HG02610 (cell line): ENCODE data around the gene HELZ2.

Source experiments
- ATAC-seq: cut with Tn5 transposase; IDR thresholded peaks from one replicate; pipeline ENCODE4 v1.9.1; 2021; ENCODE audit warnings: mild to moderate bottlenecking, moderate library complexity; ENCODE audit not compliant: unreplicated experiment

The HELZ2 gene

DNA sequence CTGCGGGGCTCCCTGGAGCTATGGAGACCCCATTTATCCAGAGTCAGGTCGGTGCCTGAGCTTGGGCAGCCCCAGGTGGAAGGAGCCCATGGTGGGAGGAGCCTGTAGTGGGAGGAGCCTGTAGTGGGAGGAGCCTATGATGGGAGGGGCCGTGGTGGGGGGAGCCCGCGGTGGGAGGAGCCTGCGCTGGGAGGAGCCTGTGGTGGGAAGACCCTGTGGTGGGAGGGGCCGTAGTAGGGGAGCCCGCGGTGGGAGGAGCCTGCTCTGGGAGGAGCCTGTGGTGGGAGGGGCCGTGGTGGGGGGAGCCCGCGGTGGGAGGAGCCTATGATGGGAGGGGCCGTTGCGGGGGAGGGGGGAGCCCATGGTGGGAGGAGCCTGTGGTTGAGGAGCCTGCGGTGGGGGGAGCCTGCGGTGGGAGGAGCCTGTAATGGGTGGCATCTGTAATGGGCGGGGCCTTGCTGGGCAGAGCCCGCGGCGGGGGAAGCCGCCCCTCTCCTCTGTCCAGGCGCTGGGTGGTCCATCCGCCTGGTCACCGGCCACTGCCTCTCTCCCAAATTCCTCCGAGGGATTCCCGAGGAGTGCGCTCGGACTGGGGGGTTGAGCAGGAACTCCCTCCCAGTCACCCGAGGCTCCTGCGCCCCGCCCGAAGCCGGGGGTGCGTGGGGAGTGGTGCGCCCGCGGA is 20.6 kb downstream of the HELZ2 start:
- ATAC-seq: no peak

GRCh38 chr20:63552481-63553249 is 21.4 kb downstream of the HELZ2 start:
- ATAC-seq: no peak

DNA sequence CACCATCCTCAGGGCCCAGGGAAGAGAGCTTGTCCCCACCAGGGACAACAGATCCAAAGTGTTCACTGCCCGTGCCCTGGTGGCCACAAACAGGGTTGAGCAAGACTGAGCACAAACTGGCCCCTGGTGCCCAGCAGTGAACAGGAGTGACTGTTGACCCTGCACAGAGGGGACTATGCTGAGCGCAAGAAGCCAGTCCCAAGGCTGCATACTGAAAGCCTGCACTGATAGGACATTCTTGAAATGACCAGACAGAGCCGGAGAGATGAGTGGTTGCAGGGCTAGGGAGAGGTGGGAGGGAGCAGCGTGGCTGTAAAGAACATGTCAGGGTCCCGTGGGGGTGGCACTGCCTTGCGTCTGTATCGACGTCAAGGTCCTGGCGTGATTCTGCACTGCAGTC is 23.0 kb downstream of the HELZ2 start:
- no peak for ATAC-seq

GRCh38 chr20:63549679-63550282 is 24.3 kb downstream of the HELZ2 start:
- ATAC-seq: no peak

DNA sequence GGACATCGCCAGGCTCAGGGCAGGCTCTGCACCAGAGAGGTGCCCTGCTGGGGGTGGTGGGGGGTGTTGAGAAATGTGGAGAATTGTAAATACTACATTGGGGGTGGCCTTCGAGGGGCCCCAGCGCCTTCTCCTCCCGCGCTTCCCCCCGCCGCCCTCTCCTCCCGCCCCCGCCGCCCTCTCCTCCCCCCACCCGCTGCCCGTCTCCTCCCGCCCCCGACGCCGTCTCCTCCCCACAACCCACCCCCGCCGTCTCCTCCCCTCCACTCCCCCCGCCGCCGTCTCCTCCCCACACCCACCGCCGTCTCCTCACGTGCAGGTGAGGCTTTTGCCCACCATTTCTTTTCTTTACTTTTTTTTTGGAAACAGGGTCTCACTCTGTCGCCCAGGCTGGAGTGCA is 25.0 kb downstream of the HELZ2 start:
- no peak for ATAC-seq

DNA sequence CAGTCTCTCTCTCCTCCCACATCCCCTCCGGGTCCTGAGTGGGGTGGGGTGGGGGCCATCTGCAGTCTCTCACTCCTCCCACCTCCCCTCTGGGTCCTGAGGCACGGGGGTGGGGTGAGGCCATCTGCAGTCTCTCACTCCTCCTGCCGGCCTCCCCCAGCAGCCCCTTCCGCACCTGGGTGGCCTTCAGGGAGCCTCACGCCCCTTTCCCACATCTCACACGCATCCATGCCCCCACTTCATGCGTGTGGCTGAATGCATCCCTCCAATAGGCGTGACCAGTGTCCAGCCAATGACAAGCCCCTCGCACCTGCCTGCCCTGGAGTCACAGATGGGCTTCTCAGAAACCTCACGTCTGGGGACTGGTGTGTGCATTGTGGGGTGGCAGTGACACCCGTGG is 25.5 kb downstream of the HELZ2 start:
- no peak for ATAC-seq

- no peak for ATAC-seq
These were observed 26.1 kb downstream of the HELZ2 start, which contains the start of gene SRMS for GRCh38 chr20:63547725-63548480. SRMS (minus strand) TSS chr20:63547749; CDS start chr20:63547463, 286 bp downstream.

GRCh38 chr20:63546956-63547724 is 26.9 kb downstream of the HELZ2 start:
- ATAC-seq: no peak

GRCh38 chr20:63546256-63546955 is 27.6 kb downstream of the HELZ2 start:
- ATAC-seq: no peak

- no peak for ATAC-seq
These were observed 28.2 kb downstream of the HELZ2 start for GRCh38 chr20:63545814-63546213.

DNA sequence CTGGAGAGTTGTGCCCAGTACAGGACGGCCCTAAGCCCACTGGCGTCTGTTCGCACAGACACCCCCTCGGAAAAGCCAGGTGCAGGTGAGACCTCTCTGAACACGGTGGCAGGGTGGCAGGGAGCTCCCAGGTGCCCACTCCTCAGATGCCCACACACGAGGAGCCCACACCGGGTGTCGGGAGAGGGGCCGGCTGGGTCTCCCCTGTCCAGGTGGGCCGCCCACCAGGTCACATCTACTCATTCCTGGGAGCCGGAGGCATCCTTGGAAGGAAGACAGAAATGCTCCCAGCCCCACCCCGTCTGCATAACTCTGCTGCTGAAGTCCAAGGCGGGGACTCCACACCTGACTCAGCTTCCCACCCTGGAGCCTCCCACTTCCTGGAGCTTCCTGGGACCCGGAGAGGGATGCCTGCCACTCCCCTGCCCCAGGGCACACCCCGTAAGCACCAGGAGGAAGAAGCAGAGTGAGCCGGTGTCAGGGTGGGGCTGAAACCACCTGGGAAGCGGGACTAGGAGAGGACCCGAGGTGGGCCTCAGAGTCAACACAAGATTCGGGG is 29.0 kb downstream of the HELZ2 start:
- ATAC-seq: no peak

DNA sequence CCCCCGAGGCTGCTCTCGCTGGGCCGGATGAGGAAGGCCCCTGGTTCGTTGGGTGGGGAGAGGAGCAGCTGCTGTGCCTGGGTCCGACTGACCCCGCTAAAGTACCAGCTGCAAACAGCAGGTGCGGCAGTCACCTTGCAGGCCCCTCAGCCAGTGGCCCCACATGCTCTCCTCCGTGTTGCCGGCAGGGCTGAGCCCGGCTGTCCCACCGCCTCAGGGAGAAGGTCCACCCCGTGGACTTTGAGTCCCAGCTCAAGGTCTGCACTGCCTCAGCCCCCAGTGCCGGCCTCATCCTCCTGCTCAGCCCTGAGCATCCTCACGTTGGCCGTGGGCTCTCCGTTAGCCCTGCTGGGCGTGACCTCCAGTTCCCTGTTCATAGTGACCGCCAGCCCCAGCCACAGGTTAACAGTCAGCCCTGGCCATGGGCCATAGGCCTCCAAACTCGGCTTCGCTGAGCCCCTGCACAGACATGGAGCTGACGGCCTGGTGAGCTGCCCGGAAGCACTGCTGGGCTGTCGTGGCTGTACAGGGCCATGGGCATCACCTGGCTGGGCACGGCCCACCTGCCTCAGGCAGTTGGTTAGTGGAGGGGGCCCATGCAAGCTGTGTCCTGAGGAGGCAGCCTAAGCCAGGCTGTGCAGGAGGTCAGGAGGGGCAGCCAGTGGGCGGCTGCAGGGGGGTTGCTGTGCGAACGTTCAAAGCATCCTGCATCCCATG is 29.6 kb downstream of the HELZ2 start:
- ATAC-seq: no peak

DNA sequence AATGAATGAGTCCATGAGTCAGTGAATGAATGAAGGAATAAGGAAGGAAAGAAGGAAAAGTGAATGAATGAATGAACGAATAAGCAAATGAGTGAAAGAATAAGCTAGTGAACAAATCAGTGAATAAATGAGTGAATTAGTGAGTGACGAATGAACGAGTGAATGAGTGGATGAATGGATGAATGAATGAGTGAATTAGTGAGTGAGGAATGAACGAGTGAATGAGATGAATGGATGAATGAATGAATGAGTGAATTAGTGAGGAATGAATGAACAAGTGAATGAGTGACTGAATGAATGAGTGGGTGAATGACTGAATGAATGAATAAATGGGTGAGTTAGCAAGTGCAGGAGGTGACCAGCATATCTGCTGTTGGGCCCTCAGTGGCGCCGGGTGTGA is 30.3 kb downstream of the HELZ2 start:
- no peak for ATAC-seq

GRCh38 chr20:63543131-63543530 is 30.9 kb downstream of the HELZ2 start:
- ATAC-seq: no peak

DNA sequence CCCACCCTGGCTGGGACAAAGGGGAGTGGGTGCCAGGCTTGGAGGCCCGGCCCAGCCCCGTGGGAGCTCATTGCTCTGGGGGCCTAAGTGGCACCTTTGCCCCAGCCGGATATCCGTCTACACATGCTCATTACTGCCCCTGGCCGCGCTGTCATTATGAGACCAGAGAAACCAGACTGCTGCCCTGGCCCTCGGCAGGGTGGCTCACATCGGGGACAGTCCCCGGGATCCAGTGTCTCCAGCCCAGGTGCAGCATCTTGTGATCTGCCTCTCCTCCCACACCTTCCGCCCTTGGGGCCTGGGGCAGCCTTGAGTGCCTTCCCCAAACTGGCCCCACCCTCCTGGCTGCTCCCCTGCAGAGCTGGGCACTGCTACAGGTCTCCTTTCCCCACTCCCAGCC is 31.3 kb downstream of the HELZ2 start:
- no peak for ATAC-seq

- no peak for ATAC-seq
These were observed 31.9 kb downstream of the HELZ2 start for GRCh38 chr20:63542031-63542559.

DNA sequence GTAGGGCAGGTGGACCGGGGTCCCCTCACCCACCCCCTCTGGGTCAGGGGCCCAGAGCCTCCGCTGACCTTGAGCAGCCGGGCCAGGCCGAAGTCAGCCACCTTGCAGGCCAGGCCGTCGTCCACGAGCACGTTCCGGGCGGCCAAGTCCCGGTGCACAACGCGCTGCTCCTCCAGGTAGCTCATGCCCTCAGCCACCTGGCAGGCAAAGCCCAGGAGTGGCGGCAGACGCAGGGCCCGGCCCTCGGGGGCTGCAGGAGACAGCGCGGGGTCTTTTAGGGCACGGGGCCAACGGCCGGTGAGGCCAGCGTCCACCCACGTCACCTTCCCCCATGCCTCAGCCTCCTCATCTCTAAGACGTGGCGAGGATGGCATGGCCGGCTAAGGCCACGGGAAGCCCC is 32.7 kb downstream of the HELZ2 start:
- ATAC-seq: no peak

DNA sequence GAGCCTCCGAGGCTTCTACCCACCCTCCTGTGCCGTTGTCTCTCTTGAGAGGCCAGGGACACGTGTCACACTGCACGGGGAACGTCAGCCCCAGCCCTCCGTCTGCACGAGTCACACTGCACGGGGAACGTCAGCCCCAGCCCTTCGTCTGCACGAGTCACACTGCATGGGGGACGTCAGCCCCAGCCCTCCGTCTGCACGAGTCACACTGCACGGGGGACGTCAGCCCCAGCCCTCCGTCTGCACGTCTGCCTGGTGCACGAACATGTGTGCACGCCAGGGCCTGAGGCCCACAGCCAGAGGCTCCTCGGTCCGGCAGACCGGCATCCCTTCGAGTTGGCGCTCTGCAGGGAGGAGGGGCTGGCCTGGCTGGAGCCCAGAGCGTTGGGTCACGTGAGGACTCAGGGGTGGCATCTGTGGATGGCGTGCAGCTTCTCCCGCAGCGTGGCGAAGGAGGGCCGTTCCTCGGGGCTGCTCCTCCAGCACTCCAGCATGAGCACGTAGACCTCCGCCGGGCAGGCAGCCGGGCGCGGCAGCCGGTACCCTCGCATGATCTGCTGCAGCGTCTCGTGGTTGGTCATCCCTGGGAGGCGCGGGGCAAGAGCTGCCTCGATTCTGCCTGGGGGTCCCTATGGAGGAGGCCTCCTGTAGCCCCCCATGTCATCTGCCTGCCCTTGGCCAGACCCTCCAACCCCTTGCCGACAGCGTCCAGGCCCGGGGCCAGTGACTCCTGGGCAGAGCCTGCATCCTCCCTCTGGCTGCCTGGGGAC is 33.4 kb downstream of the HELZ2 start:
- ATAC-seq: no peak
